Left ventricle myocardium inferior (tissue), 1 donor: Measurements from ENCODE around the gene TPRA1. TPM values are rescaled to one million over a fixed set of nuclear protein-coding genes. Genes with fewer than 3 reads are reported as not detected.

Experiments used
- DNase-seq: peaks from one replicate; pipeline ENCODE4 v3.0.0-alpha.2; 2020
- H3K27ac ChIP-seq: fragments of 200-600 bp; replicated peaks from 2 replicates; pipeline ENCODE4 v1.8.0; 2021
- H3K27me3 ChIP-seq: fragments of 200-600 bp; 2 replicates; pipeline ENCODE4 v1.8.0; 2021; ENCODE audit warnings: low read depth
- H3K36me3 ChIP-seq: fragments of 200-600 bp; 2 replicates; pipeline ENCODE4 v1.8.0; 2021
- H3K4me1 ChIP-seq: fragments of 200-600 bp; 2 replicates; pipeline ENCODE4 v1.8.0; 2021
- H3K4me3 ChIP-seq: fragments of 200-600 bp; 2 replicates; pipeline ENCODE4 v1.8.0; 2021; ENCODE audit warnings: mild to moderate bottlenecking, moderate library complexity
- H3K9me3 ChIP-seq: fragments of 200-600 bp; replicated peaks from 2 replicates; pipeline ENCODE4 v1.8.0; 2021
- CTCF ChIP-seq: fragments of 200-600 bp; IDR thresholded peaks from 2 replicates; pipeline ENCODE4 v1.8.0; 2021; ENCODE audit warnings: antibody characterized with exemption, mild to moderate bottlenecking, borderline replicate concordance
- intact Hi-C: fragments of 100-400 bp; cut with micrococcal nuclease; formaldehyde crosslinking; loops from one replicate; pipeline ENCODE4 v1.11.0; 2022
- total RNA-seq: library from RNA; stranded (reverse); fragmentation: NEBNext Ultra II Directional; extraction: Animal tissue kit (Norgen Biotek cat#: 25700); gene quantifications from one replicate; pipeline ENCODE4 v1.2.1, GENCODE V29; 2021
- donor health status: DM: no; HTN: yes; CAD: no; lungs with severe emphysema.

The TPRA1 gene
- total RNA-seq, 1 donor from 2014 or later, result 17.4 TPM

- peak overlapping the region; percentile 2 for H3K27ac ChIP-seq
- H3K4me3 ChIP-seq, result no peak overlapping the region
- peaks cover 54% of the 10 kb centered on the region for H3K36me3 ChIP-seq
- DNase-seq, result no peak
- no peaks in the 10 kb centered on the region for H3K27me3 ChIP-seq
- H3K9me3 ChIP-seq, result no peaks in the 10 kb centered on the region
- H3K4me1 ChIP-seq, result peaks cover 18% of the 10 kb centered on the region
- intact Hi-C loops, result no loop called here
- no peak for TF ChIP-seq CTCF
Observed at GRCh38 chr3:127572735-127573134, 17.8 kb downstream of the TPRA1 start.

- no peaks in the 10 kb centered on the region for H3K9me3 ChIP-seq
- no peak for TF ChIP-seq CTCF
- no peak overlapping the region for H3K4me3 ChIP-seq
- H3K27ac ChIP-seq, result peak overlapping the region; percentile 2
- peaks cover 49% of the 10 kb centered on the region for H3K36me3 ChIP-seq
- intact Hi-C loops, result no loop called here
- no peaks in the 10 kb centered on the region for H3K27me3 ChIP-seq
- DNase-seq, result no peak
- H3K4me1 ChIP-seq, result peaks cover 18% of the 10 kb centered on the region
Observed at GRCh38 chr3:127572186-127572585, 18.3 kb downstream of the TPRA1 start.

- DNase-seq, result no peak
- H3K27ac ChIP-seq, result no peak overlapping the region
- peaks cover 37% of the 10 kb centered on the region for H3K36me3 ChIP-seq
- H3K4me3 ChIP-seq, result no peak overlapping the region
- intact Hi-C loops, result no loop called here
- H3K9me3 ChIP-seq, result no peaks in the 10 kb centered on the region
- peaks cover 14% of the 10 kb centered on the region for H3K4me1 ChIP-seq
- TF ChIP-seq CTCF, result no peak
- no peaks in the 10 kb centered on the region for H3K27me3 ChIP-seq
Observed at GRCh38 chr3:127570520-127570919, 20.0 kb downstream of the TPRA1 start.

- Histone ChIP-seq H3K36me3 (peaks cover 31% of the 10 kb centered on the region), H3K4me3 (no peak overlapping the region), H3K27ac (no peak overlapping the region), H3K4me1 (peaks cover 5% of the 10 kb centered on the region), H3K9me3 (no peaks in the 10 kb centered on the region), H3K27me3 (peaks cover 3% of the 10 kb centered on the region)
- TF ChIP-seq CTCF, result no peak
- intact Hi-C loops, result no loop called here
- no peak for DNase-seq
Observed at GRCh38 chr3:127569160-127569559, 21.4 kb downstream of the TPRA1 start.

GRCh38 chr3:127568586-127568985 is 21.9 kb downstream of the TPRA1 start:
- no peak overlapping the region for H3K4me3 ChIP-seq
- no peak for DNase-seq
- intact Hi-C loops, result no loop called here
- H3K9me3 ChIP-seq, result no peaks in the 10 kb centered on the region
- no peak for TF ChIP-seq CTCF
- H3K4me1 ChIP-seq, result peaks cover 5% of the 10 kb centered on the region
- peaks cover 26% of the 10 kb centered on the region for H3K36me3 ChIP-seq
- peaks cover 5% of the 10 kb centered on the region for H3K27me3 ChIP-seq
- no peak overlapping the region for H3K27ac ChIP-seq

GRCh38 chr3:127566833-127567232 is 23.7 kb downstream of the TPRA1 start:
- no peak for DNase-seq
- Histone ChIP-seq H3K4me1 (no peaks in the 10 kb centered on the region), H3K27me3 (peaks cover 10% of the 10 kb centered on the region), H3K4me3 (no peak overlapping the region), H3K9me3 (no peaks in the 10 kb centered on the region), H3K36me3 (peaks cover 13% of the 10 kb centered on the region), H3K27ac (no peak overlapping the region)
- no peak for TF ChIP-seq CTCF
- intact Hi-C loops, result no loop called here
